NCI-H526 (cell line): Measurements from ENCODE around the gene ATG10.
A peak's percentile ranks its signal among the peaks of the same experiment; 100 is the strongest.
"Not testable (repeated sequence)": the region's sequence is repeated elsewhere in the genome, so short reads cannot be mapped to it uniquely, and the experiment has no call there.

Source experiments
- DNase-seq, 2 experiments: peaks; one replicate each; lab custom pipeline; 2025; lab: John Stamatoyannopoulos, UW

Gene ATG10

DNA sequence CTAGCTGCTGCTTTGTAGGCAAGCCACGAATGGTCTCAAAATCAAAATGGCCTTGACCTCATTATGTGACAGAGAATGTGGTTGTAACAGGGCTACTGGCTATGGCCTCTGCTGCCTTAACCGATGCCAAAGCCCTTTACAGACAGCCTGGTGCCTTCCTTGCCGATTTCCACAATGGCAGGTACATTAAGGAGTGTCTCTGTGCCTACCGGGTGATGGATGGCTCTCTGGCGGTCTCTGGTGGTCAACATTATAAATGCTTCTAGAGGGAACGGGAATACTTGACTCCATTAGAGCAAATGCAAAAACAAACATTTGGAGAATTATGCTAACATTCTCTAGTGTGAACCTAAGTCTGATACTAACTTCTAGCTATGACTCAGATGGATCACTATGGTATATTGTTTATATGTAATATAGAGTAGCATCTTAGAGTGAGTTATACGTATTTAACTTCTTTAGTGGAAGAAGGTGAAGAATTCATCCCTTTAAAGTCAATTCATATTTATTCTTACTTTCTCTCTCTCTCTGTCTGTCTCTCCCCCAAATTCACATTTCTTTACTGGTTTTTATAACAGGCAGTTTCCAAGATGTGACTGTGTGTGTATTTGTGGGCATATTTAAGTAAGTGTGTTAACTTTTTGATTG is 253.8 kb downstream of the ATG10 start:
- peak; percentile 43 to 64 for DNase-seq

DNA sequence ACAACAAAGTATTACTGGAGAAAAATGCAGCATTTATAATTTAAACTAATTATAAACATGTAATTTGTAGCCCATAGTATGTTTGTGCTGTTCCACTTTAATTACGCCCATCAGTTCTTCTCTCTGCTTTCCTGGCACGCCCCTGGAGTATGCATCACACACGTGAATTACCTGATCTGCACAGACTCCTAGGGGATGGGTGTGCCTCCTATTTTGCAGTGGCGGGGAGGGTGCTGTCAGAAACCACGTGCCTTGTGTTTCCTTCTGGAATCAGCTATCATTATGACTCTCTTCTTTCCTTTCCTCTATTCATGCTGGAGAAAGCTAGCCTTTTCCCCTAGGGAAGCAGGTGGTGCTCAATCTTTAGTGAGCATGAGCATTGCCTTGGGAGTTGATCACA is 263.1 kb downstream of the ATG10 start:
- no peak for DNase-seq

- no peak for DNase-seq
These were observed 272.3 kb downstream of the ATG10 start for GRCh38 chr5:82244151-82244550.

DNA sequence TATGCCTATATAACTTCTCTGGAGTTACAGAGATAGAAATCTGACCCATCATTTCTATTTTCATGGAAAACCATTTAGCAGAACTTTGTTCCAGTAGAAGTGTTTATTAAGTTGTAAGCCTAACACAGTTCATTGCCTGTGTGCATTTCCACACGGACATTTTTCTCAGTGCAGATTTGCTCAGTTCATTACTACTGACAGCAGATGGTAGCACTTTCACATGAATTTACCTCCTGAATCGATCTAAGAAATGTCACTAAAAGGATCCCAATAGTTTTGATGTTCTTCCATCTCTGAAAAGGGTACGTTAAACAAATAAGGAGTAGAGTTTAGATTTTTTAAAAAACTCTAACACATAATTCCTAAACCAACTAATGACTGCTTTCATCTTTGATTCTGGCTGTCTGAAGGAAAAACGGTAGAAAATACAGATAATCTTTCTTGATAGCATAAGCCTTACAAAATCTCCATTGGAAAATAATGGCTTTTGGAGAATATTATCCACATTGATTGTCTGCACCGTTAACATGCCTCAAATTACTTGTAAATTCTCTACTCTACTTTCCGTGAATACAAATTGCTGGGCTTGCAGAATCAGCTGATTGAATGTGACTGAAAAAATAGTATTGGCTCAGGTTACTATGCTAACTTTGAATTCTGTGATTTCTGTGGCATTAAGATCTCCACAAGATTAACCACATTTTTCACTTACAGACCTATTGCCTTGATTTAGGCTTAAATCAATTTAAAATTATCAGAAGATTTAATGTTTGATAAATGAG is 273.2 kb downstream of the ATG10 start:
- no peak for DNase-seq

DNA sequence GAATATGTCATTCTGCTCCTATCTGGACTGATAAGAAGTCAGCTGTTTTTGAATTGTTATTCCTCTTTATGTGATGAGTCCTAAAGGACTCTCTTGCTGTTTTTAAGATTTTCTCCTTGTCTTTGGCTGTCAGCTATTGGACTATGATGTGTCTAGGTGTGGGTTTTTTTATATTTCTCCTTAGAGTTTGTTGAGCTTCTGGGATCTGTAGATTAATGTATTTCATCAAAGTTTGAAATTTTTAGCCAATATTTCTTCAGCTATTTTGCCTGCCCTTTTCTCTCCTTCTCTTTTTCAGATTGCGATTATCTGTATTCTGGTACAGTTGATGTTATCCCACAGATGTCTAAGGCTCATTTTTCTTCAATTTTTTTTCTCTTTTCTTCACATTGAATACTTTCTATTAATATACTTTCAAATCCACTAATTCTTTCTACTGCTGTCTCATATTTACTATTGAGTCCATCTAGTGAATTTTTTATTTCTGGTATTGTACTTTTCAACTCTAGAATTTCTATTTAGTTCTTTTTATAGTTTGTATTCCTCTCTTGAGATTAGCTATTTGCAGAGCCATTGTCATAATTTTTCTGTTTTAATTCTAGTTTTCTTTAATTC is 275.2 kb downstream of the ATG10 start:
- DNase-seq = no peak

GRCh38 chr5:82252744-82253143 is 280.9 kb downstream of the ATG10 start:
- DNase-seq = no peak

- DNase-seq = no peak
These were observed 284.0 kb downstream of the ATG10 start for GRCh38 chr5:82255844-82256243.

GRCh38 chr5:82257247-82257646 is 285.4 kb downstream of the ATG10 start:
- no peak for DNase-seq

GRCh38 chr5:82257729-82258128 is 285.9 kb downstream of the ATG10 start:
- DNase-seq = no peak

DNA sequence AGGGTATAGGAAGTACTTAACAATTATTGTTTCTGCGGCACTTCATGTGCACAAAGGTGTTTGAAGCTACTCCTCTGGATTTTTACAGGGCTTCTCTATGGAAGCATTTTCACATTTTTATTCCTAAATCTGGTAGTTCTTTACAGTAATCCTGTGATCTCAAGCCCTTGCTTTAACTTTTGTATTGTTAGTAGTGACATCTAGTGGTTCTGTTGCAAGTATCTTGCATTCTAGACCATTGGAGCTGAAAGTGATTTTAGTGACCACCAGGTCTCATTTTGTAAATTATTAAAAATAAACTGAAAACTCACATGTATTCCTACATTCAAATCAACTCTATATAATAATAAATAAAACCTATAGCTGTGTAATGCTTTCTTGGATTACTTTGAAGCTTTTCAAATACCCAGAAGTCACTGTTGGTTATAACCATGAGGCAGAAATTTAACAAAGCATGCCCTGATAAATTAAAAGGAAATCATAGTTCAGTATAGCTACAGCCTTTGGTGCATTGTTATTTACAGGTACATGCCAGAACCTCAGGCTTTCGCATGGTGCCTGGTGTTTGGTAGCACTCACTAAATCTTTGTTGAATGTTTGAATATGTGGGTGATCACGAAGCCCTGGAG is 287.5 kb downstream of the ATG10 start:
- DNase-seq = peak in 1 of 2 experiments; percentile 1

DNA sequence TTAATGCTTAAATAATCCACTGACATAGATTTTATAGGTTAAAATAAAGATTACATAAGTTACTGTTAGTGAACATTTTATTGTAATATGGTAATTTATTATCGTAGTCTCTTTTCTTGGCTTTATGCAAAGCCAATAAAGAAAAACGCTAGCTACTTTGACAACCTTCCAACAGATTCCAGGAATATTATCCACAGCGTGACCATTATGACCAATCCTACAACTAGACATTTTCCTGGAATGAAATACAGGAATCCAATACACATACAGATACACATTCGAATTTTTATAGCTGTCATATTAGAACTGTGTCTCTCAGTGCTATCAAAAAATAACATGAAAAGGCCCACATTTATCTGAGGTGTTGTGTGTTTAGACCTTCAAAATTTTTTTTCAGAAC is 293.2 kb downstream of the ATG10 start:
- no peak for DNase-seq

GRCh38 chr5:82267297-82267933 is 295.6 kb downstream of the ATG10 start:
- not testable (repeated sequence) for DNase-seq

DNA sequence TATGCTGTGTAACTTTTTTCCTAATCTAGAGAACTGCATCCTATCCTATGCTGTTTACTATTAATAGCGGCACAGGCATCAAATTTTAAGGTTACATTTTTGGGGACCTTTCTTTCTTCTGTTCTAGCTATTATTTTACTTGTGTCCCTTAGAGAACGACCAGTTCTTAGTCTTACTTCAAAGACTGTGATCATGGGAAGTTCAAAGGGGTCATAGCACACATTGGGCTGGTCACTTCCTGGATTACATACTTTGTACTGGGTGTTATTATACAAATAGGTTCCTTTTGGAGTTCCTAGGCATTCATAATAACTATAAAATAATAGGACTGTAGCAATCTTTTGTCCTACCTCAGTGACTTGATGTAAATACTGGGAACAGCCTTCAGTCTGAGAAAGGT is 297.5 kb downstream of the ATG10 start:
- not testable (repeated sequence) for DNase-seq

DNA sequence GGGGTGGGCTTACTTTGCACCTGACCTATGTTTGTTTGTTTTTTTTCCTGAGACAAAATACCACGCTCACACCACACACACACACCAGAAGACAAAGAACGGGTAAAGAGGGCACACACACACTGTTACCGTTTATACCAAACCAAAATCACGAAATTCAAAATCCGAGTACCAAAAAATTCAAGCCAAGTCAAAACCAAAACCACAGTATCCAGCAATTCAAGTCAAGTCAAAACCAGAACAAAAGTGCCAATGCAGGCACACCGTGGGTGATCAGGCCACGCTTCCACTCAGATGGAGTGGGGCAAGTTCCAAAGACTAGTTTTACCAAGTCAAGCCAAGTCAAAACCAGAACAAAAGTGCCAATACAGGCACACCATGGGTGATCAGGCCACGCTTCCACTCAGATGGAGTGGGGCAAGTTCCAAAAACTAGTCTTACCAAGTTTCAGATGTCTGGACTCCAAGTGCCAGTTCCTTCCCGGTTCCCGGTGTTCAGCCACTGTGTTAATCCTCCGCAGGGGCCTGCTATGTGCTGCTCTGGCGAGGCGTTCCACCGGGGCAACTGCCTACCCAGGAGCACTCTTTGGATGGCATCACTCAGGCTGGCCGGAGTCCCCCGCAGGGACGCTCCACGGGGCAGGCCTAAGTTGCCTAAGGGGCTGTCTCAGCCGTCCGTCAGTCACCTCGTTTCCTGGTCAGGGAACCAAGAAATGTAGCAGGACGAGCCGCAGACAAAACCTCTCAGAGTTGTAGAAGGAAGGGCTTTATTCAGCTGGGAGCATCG is 300.9 kb downstream of the ATG10 start:
- DNase-seq = not testable (repeated sequence)

GRCh38 chr5:82273426-82273825 is 301.6 kb downstream of the ATG10 start:
- DNase-seq = not testable (repeated sequence)

GRCh38 chr5:82274343-82275211 is 302.8 kb downstream of the ATG10 start:
- no peak for DNase-seq

DNA sequence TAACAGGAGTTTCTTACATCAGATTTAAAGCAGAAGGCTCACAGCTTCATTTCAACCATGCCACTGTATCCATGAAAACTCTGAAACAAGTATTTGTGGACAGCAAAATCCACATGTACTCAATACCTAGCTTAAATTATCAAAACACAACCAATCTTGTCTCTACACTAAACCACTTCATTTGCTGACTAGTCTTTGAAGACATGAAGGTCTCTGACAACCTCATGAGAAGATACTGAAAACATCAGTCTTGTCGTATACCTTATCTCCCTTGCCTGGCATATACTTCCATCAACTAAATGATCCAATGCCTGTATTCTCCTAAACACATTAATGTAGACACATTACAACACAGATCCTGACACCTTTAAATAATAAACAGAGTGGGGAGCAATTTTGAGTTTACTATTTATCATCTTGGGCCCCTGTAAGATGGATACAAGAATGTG is 303.4 kb downstream of the ATG10 start:
- DNase-seq = no peak

GRCh38 chr5:82276800-82277612 is 305.2 kb downstream of the ATG10 start:
- no peak for DNase-seq

DNA sequence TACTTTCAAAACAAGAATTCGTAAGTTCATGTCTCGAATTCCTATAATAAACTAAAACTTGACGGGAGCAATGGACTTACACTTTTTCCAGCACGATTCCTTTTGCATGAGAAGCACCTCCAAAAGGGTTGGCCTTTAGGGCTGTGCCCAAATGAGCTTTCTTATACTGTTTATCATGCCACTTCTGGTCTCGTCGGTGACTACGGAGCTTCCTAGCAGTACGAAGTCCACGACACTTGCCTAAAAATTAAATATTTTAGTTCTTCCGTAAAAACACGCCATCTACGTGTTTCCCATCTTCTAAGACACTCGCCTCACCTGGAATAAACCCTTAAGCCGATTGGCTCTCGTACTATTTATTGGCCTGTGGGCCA is 305.8 kb downstream of the ATG10 start:
- DNase-seq = no peak
